GM18867 (cell line): ENCODE data around the gene MED8.
"Not testable (repeated sequence)": the region's sequence is repeated elsewhere in the genome, so short reads cannot be mapped to it uniquely, and the experiment has no call there.

Source experiments
- ATAC-seq: cut with Tn5 transposase; IDR thresholded peaks from one replicate; pipeline ENCODE4 v1.9.1; 2021; ENCODE audit warnings: mild to moderate bottlenecking, moderate library complexity; ENCODE audit not compliant: unreplicated experiment

MED8 gene

GRCh38 chr1:43422995-43423671 lies 33.5 kb upstream of the MED8 start:
- ATAC-seq, result no peak

- no peak for ATAC-seq
Measured at GRCh38 chr1:43421976-43422750, 32.6 kb upstream of the MED8 start.

- ATAC-seq, result no peak
Measured at GRCh38 chr1:43421396-43421795, 31.8 kb upstream of the MED8 start.

DNA sequence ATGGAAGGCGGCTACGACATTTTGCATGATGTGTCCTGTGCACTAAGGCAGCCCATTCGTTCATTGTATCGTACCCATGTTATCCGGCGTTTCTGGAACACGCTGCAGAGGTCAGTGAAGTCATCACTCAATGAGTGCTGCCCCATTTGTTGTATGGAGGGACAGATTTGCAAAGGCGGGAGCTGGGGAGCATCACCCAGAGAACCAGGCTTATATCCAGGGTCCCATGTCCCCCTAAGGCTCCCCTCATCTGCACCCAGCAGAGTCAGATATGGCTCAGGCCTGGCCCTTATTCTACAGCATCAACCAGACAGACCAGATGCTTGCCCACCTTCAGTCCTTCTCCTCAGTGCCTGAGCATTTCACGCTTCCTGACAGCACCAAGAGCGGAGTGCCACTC lies 31.3 kb upstream of the MED8 start:
- ATAC-seq, result no peak

DNA sequence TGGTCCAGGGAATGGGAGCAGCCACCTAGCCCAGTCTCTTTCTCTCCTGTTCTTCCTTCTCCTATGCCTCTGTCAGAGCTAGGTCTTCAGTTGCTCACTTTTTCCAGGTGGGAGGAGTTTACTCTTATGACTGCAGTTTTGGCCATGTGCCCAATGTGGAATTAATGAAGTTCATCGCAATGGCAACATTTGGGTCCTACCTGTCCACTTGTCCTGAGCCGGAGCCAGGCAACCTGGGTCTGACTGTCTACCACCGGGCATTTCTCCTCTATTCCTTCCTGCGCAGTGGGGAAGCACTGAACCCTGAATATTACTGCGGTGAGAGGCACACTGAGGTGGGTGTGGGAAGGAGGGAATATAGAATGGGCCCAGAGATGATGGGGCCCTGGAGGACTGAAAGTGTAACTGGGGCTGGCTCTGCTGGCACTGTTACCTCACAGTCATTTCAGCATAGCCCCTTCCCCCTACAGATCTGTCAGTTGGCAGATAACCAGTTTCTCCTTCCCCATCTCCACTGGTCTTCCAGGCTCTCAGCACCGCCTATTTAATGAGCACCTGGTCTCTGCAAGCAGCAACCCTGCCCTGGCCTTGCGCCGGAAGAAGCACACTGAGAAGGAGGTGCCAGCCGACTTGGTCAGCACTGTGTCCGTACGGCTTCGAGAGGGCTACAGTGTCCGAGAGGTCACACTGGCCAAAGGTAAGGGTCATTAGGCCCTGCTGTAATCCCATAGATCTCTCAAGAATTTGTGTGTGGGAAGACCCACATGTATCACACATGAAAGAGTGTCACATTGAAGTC lies 30.2 kb upstream of the MED8 start:
- no peak for ATAC-seq

- no peak for ATAC-seq
Measured at GRCh38 chr1:43418858-43419257, 29.3 kb upstream of the MED8 start.

- ATAC-seq, result no peak
Measured at GRCh38 chr1:43415901-43416300, 26.3 kb upstream of the MED8 start.

GRCh38 chr1:43414634-43415223 lies 25.1 kb upstream of the MED8 start:
- ATAC-seq, result no peak

DNA sequence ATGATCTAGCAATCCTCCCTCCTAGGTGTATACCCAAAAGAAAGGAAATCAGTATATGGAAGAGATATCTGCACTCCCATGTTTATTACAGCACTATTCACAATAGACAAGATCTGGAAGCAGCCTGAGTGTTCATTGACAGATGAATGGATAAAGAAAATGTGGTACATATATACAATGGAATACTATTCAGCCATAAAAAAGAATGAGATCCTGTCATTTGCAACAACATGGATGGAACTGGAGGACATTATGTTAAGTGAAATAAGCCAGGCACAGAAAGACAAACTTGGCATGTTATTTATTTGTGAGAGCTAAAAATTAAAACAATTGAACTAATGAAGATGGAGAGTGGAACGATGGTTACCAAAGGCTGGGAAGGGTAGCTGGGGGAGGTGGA lies 23.8 kb upstream of the MED8 start:
- ATAC-seq, result not testable (repeated sequence)

GRCh38 chr1:43410571-43410970 lies 21.0 kb upstream of the MED8 start:
- ATAC-seq, result no peak

GRCh38 chr1:43405876-43406234 lies 16.3 kb upstream of the MED8 start:
- no peak for ATAC-seq

- ATAC-seq, result no peak
Measured at GRCh38 chr1:43405219-43405875, 15.7 kb upstream of the MED8 start.

GRCh38 chr1:43404353-43404752 lies 14.8 kb upstream of the MED8 start:
- no peak for ATAC-seq

DNA sequence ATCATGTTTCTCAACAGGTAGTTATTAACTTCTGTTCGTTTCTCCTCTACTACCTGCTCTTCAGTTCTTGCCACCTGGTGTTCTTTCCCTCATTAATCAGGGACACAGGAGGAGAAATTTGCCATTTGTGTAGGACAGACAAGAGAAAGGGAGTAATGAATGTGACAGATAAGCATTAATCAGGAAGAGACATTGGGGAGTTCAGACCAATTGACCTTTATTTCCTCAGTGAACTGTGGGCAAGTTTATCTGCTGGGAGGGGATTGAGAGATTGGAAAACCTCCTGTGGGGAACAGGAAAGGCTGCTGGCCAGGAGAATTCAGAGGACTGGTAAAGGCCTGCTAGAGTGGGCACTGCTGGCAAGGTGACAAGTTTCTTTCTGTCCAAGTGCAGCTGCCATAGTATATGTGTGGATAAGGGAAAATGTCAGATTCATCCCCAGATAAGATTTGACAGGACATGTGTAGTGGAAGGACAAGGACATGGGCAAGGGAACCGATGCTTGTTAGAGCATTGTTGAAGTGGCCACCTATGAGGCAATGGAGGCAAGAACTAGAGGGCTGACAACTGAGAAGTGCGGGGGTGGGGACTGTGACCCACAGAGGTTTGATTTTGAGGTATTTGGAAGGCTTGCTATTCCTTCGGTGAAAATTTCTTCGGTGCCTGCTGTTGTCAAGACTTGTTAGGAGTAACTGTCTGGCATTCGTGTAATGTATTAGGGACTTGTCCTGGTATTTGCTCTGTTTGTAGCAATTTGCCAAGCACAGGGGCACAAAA lies 12.7 kb upstream of the MED8 start:
- no peak for ATAC-seq

DNA sequence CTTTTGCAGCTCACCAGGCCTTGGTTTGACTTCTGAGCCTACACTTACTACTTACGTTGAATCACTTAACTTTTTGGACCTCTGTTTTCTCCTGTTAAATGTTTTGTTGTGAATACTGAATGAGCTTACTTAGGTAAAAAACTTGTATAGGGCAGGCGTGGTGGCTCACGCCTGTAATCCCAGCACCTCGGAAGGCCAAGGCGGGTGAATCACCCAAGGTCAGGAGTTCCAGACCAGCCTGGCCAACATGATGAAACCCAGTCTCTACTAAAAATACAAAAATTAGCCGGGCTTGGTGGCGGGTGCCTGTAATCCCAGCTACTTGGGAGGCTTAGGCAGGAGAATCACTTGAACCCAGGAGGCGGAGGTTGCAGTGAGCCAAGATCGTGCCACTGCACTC lies 10.8 kb upstream of the MED8 start:
- ATAC-seq, result not testable (repeated sequence)

DNA sequence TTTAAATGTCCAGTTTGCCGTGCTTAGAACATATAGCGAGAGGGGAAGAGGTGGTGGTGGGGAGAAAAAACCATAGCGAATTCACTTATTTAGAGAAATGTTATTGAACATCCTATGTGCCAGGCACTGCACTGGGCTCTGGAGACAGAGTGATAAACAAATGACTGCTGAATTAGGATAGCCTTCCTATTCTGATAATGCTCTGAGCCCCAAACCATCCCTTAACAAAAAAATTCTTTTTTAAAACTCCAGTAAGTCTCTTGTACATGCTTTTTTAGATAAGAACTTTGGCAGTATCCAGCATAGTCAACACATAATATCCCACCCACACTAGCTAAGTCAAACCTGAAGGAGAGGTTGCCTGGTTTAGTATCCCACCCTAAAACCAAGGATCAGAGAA lies 8.6 kb upstream of the MED8 start:
- no peak for ATAC-seq

GRCh38 chr1:43396059-43396458 lies 6.5 kb upstream of the MED8 start:
- no peak for ATAC-seq

DNA sequence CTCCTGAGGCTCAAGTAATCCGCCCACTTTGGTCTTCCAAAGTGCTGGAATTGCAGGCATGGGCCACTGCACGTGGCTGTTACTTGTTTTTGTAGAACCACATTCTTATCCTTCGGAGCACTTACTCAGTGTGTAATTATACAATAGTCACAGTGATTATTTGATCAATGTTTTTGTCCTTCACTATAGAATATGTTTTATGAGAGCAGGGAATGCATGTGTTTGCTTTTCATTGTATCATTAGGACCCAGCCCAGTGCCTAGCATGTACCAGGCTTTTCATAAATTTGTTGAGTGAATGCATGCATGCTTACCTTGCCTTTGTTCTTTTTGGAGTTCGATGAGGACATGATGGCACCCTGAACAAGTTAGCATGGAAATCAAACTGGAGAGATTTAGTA lies 5.9 kb upstream of the MED8 start:
- ATAC-seq, result no peak

- no peak for ATAC-seq
Measured at GRCh38 chr1:43392702-43393101, 3.1 kb upstream of the MED8 start.

GRCh38 chr1:43388613-43389012 lies 987 bp downstream of the MED8 start:
- ATAC-seq, result no peak
